Stimulated activated CD8-positive, alpha-beta memory T cell treated with anti-CD3 and anti-CD28 coated beads, Interleukin-4, amount 100 ng/mL, for 48 hours (primary cell): Measurements from ENCODE around the gene MICAL3.
"Not testable (repeated sequence)": the region's sequence is repeated elsewhere in the genome, so short reads cannot be mapped to it uniquely, and the experiment has no call there.

Experiments
- DNase-seq: peaks from one replicate; pipeline ENCODE4 v3.0.0-alpha.2; 2020

MICAL3 gene

GRCh38 chr22:18029686-18030267 is 5.4 kb upstream of the MICAL3 start:
- DNase-seq: no peak

GRCh38 chr22:18028817-18029527 is 4.6 kb upstream of the MICAL3 start:
- no peak for DNase-seq

GRCh38 chr22:18025898-18026297 is 1.5 kb upstream of the MICAL3 start:
- DNase-seq: not testable (repeated sequence)

GRCh38 chr22:18024956-18025720 is 777 bp upstream of the MICAL3 start:
- DNase-seq: no peak

- peak; percentile 49 for DNase-seq
These were observed 669 bp downstream of the MICAL3 start for GRCh38 chr22:18023509-18024275.

GRCh38 chr22:18022876-18023275 is 1.5 kb downstream of the MICAL3 start:
- no peak for DNase-seq

- DNase-seq: no peak
These were observed 2.9 kb downstream of the MICAL3 start for GRCh38 chr22:18021431-18021830.

- not testable (repeated sequence) for DNase-seq
These were observed 3.6 kb downstream of the MICAL3 start for GRCh38 chr22:18020743-18021142.

GRCh38 chr22:18013947-18014346 is 10.4 kb downstream of the MICAL3 start:
- no peak for DNase-seq

GRCh38 chr22:18013436-18013835 is 10.9 kb downstream of the MICAL3 start:
- no peak for DNase-seq

GRCh38 chr22:18012531-18012930 is 11.8 kb downstream of the MICAL3 start:
- DNase-seq: no peak

GRCh38 chr22:18010266-18010665 is 14.1 kb downstream of the MICAL3 start:
- DNase-seq: no peak

GRCh38 chr22:18008136-18008535 is 16.2 kb downstream of the MICAL3 start:
- no peak for DNase-seq

- no peak for DNase-seq
These were observed 19.0 kb downstream of the MICAL3 start for GRCh38 chr22:18005201-18005926.

GRCh38 chr22:18001894-18002315 is 22.5 kb downstream of the MICAL3 start:
- not testable (repeated sequence) for DNase-seq

- DNase-seq: peak; percentile 85
These were observed 23.1 kb downstream of the MICAL3 start for GRCh38 chr22:18001040-18001893.

GRCh38 chr22:18000441-18001039 is 23.8 kb downstream of the MICAL3 start:
- DNase-seq: peak; percentile 36

- DNase-seq: no peak
These were observed 24.5 kb downstream of the MICAL3 start for GRCh38 chr22:17999851-18000250.

- no peak for DNase-seq
These were observed 25.4 kb downstream of the MICAL3 start for GRCh38 chr22:17998913-17999312.

GRCh38 chr22:17997456-17997855 is 26.9 kb downstream of the MICAL3 start:
- no peak for DNase-seq

- DNase-seq: not testable (repeated sequence)
These were observed 29.1 kb downstream of the MICAL3 start for GRCh38 chr22:17995256-17995655.
